Mesodermal cell (in vitro differentiated cells): ENCODE results near the gene PCDHA3. TPM values are rescaled to one million over a fixed set of nuclear protein-coding genes. Genes with fewer than 3 reads are reported as not detected.
"Not testable (repeated sequence)": the region's sequence is repeated elsewhere in the genome, so short reads cannot be mapped to it uniquely, and the experiment has no call there.

Source experiments
- H3K27ac ChIP-seq: 2 replicates; pipeline ENCODE4 v1.7.0; 2013; ENCODE audit warnings: mild to moderate bottlenecking, low read depth, low read length, moderate library complexity; ENCODE audit not compliant: severe bottlenecking
- H3K36me3 ChIP-seq: 2 replicates; pipeline ENCODE4 v1.7.1; 2013; ENCODE audit warnings: mild to moderate bottlenecking, low read length, moderate library complexity; ENCODE audit not compliant: control insufficient read depth, insufficient read depth
- H3K4me1 ChIP-seq: one replicate; pipeline ENCODE4 v1.7.1; 2013; ENCODE audit warnings: mild to moderate bottlenecking, low read length; ENCODE audit not compliant: insufficient read depth, control insufficient read depth, poor library complexity, severe bottlenecking
- H3K4me3 ChIP-seq: 2 replicates; pipeline ENCODE4 v1.7.0; 2013; ENCODE audit warnings: low read length, control low read depth, mild to moderate bottlenecking; ENCODE audit not compliant: insufficient read depth, poor library complexity, severe bottlenecking; ENCODE audit errors: extremely low read depth
- H3K9me3 ChIP-seq: 2 replicates; pipeline ENCODE4 v1.7.1; 2013; ENCODE audit warnings: mild to moderate bottlenecking, low read length, moderate library complexity; ENCODE audit not compliant: control insufficient read depth
- WGBS, 2 experiments: methylation state at CpG; one replicate each; pipeline ENCODE4 v1.1.5; 2013; ENCODE audit warnings: missing lambda C conversion rate in 2 of 2; ENCODE audit not compliant: insufficient coverage in 2 of 2; 5-methylcytosine and 5-hydroxymethylcytosine counted together
- polyA plus RNA-seq, 2 experiments: library from polyadenylated mRNA; stranded (reverse); fragments of 50-300 nt; gene quantifications; one replicate each; pipeline ENCODE4 v1.2.3, GENCODE V29; 2013

PCDHA3 gene
- polyA plus RNA-seq (2013, experiment 1 of 2): 0.33 TPM
- 0.25 TPM for polyA plus RNA-seq (2013, experiment 2 of 2)

GRCh38 chr5:140800816-140801493 lies at the start of gene PCDHA3:
PCDHA3 (plus strand) TSS chr5:140801057.
- no peak within 1 kb of the TSS for H3K4me3 ChIP-seq
- H3K36me3 ChIP-seq: no peaks in the 10 kb centered on the region
- no peak within 1 kb of the TSS for H3K27ac ChIP-seq
- WGBS, 2 experiments: 95 to 97% methylated on average over 7 to 22 of the region's 29 CpGs
- no peaks in the 10 kb centered on the region for H3K4me1 ChIP-seq
- no peaks in the 10 kb centered on the region for H3K9me3 ChIP-seq

GRCh38 chr5:140753561-140753960 lies 47.3 kb upstream of the PCDHA3 start:
- WGBS, 2 experiments: 82 to 87% methylated on average over 5 of the region's 5 CpGs
- peaks cover 20% of the 10 kb centered on the region for H3K9me3 ChIP-seq
- no peak overlapping the region for H3K4me3 ChIP-seq
- H3K27ac ChIP-seq: no peak overlapping the region
- no peaks in the 10 kb centered on the region for H3K36me3 ChIP-seq
- no peaks in the 10 kb centered on the region for H3K4me1 ChIP-seq

GRCh38 chr5:140764177-140764973 lies 36.5 kb upstream of the PCDHA3 start:
- H3K27ac ChIP-seq: no peak overlapping the region
- no peaks in the 10 kb centered on the region for H3K4me1 ChIP-seq
- H3K4me3 ChIP-seq: no peak overlapping the region
- peaks cover 47% of the 10 kb centered on the region for H3K9me3 ChIP-seq
- WGBS, 2 experiments: no CpG with 5 or more reads among the region's 2 CpGs
- H3K36me3 ChIP-seq: no peaks in the 10 kb centered on the region

- no CpG with 5 or more reads among the region's 4 CpGs for WGBS, 2 experiments
- Histone ChIP-seq H3K36me3 (no peaks in the 10 kb centered on the region), H3K4me1 (no peaks in the 10 kb centered on the region), H3K9me3 (peaks cover 58% of the 10 kb centered on the region), H3K4me3 (no peak overlapping the region), H3K27ac (no peak overlapping the region)
These were observed 33.4 kb upstream of the PCDHA3 start for GRCh38 chr5:140767444-140767843.

- H3K4me3 ChIP-seq: no peak overlapping the region
- no peak overlapping the region for H3K27ac ChIP-seq
- H3K9me3 ChIP-seq: peaks cover 44% of the 10 kb centered on the region
- WGBS, 2 experiments: no CpG with 5 or more reads among the region's 1 CpG
- no peaks in the 10 kb centered on the region for H3K36me3 ChIP-seq
- no peaks in the 10 kb centered on the region for H3K4me1 ChIP-seq
These were observed 20.3 kb upstream of the PCDHA3 start for GRCh38 chr5:140780512-140780911.

- H3K9me3 ChIP-seq: peaks cover 42% of the 10 kb centered on the region
- WGBS, 2 experiments: 84 to 89% methylated on average over 23 to 29 of the region's 29 CpGs
These were observed 14.8 kb upstream of the PCDHA3 start, which contains the start of gene PCDHA1 for GRCh38 chr5:140785905-140786686. PCDHA1 (plus strand) TSS chr5:140786140.

GRCh38 chr5:140787422-140787821 lies 13.4 kb upstream of the PCDHA3 start:
- WGBS, 2 experiments: 96 to 97% methylated on average over 34 to 44 of the region's 44 CpGs

More at GRCh38 chr5:140785905-140786686, 14.8 kb upstream of the PCDHA3 start, which contains the start of gene PCDHA1:
- Histone ChIP-seq H3K4me1 (no peaks in the 10 kb centered on the region), H3K27ac (no peak within 1 kb of the TSS), H3K4me3 (no peak within 1 kb of the TSS), H3K36me3 (no peaks in the 10 kb centered on the region)

GRCh38 chr5:140787849-140788504 lies 12.9 kb upstream of the PCDHA3 start:
- H3K4me1 ChIP-seq, H3K27ac ChIP-seq, H3K36me3 ChIP-seq, H3K4me3 ChIP-seq: not testable (repeated sequence)
- WGBS, 2 experiments: 95 to 96% methylated on average over 67 to 70 of the region's 70 CpGs
- H3K9me3 ChIP-seq: peaks cover 40% of the 10 kb centered on the region

More at GRCh38 chr5:140787422-140787821, 13.4 kb upstream of the PCDHA3 start:
- H3K36me3 ChIP-seq, H3K4me3 ChIP-seq, H3K27ac ChIP-seq, H3K4me1 ChIP-seq: not testable (repeated sequence)
- H3K9me3 ChIP-seq: peaks cover 40% of the 10 kb centered on the region

- Histone ChIP-seq H3K9me3 (peaks cover 40% of the 10 kb centered on the region), H3K4me1 (no peaks in the 10 kb centered on the region), H3K4me3 (no peak overlapping the region), H3K36me3 (no peaks in the 10 kb centered on the region), H3K27ac (no peak overlapping the region)
- WGBS, 2 experiments: 89 to 94% methylated on average over 2 of the region's 2 CpGs
These were observed 9.8 kb upstream of the PCDHA3 start for GRCh38 chr5:140791089-140791488.
